Astrocyte of the spinal cord (primary cell): ENCODE measurements around the gene SULF2.

Experiments used
- DNase-seq: peaks from one replicate; pipeline ENCODE4 v3.0.0; 2011; ENCODE audit warnings: low read depth, low spot score
- H3K4me3 ChIP-seq: 2 replicates; pipeline ENCODE4 v1.5.1; 2011; ENCODE audit warnings: low read depth, mild to moderate bottlenecking, low read length, moderate library complexity
- in situ Hi-C: cut with HindIII; loops from 2 replicates; pipeline ENCODE4 v1.10.0; 2017; ENCODE audit warnings: low sequenced_read_pairs
- TF ChIP-seq, protein P1 (sequence below): IDR thresholded peaks from 2 replicates; pipeline ENCODE4 v1.5.1; 2012; ENCODE audit warnings: low read depth, mild to moderate bottlenecking, low read length, inconsistent platforms

The SULF2 gene

DNA sequence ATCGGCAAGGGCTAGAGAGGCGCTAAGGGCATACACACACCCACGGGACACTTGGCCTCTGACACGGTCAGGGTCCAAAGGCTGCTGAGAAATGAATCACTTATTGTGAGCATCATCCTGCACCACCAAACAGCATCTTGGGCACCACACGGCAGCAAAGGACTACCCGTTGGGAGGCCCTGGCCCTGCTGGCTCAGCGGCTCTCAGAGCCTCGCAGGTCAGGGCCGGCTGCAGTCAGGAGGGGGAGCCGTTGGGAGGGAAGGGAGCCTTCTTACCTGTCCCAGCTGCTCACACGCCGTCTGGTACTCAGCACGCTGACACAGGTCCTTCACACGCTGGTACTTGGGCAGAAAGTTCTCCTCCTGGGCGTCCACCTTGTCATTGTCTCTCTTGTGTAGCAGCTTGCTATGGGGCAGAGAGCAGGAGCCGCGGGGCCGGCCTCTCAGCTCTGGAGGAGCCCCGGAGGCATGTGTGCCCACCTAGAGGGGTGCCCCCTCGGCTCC, 109.0 kb downstream of the SULF2 start:
- TF ChIP-seq, protein P1, sequence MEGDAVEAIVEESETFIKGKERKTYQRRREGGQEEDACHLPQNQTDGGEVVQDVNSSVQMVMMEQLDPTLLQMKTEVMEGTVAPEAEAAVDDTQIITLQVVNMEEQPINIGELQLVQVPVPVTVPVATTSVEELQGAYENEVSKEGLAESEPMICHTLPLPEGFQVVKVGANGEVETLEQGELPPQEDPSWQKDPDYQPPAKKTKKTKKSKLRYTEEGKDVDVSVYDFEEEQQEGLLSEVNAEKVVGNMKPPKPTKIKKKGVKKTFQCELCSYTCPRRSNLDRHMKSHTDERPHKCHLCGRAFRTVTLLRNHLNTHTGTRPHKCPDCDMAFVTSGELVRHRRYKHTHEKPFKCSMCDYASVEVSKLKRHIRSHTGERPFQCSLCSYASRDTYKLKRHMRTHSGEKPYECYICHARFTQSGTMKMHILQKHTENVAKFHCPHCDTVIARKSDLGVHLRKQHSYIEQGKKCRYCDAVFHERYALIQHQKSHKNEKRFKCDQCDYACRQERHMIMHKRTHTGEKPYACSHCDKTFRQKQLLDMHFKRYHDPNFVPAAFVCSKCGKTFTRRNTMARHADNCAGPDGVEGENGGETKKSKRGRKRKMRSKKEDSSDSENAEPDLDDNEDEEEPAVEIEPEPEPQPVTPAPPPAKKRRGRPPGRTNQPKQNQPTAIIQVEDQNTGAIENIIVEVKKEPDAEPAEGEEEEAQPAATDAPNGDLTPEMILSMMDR: peak; percentile 6
- no peak for DNase-seq
- H3K4me3 ChIP-seq: no peak overlapping the region
- in situ Hi-C loops: no loop called here

DNA sequence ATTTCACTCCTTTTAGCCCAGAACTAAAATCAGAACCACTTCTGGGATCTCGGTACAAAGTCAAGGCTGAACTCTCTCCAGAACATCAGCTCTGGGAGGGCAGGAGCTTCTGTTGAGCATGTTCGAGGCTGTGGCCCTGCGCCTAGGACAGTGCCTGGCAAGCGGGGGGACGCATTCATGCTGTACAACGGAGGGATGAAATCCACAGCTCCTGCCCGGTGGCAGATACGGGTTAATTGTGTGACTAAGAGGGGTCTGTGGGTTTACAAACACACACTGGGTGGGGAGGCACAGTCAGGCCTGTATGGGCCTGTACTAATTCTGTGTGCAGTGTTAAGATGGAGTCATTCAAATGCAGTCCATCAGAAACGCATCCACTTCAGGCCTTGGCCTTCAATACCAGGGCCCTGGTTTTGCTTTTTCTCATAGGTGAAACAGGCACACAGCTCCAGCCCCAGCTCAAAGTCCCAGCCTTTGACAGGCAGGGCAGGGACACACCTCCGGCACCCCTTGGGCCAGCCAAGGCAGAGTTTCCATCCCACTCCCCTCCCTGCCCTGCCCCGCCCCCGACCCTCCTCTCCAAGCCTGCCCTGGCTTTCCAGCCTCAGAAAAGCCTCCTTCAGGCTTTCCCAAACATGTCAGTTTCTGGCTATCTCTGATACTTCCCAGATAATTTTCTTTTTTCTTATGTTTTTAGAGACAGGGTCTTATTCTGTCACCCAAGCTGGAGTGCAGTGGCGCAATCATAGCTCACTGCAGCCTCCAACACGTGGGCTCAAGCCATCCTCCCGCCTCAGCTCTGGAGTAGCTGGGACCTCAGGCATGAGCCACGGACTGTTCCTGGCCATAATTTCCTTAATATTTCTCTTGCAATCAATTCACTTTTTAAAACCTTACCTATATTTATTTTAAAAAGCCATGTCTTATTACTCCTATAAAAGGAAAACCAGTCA, 109.8 kb downstream of the SULF2 start:
- in situ Hi-C loops: no loop called here
- DNase-seq: no peak

DNA sequence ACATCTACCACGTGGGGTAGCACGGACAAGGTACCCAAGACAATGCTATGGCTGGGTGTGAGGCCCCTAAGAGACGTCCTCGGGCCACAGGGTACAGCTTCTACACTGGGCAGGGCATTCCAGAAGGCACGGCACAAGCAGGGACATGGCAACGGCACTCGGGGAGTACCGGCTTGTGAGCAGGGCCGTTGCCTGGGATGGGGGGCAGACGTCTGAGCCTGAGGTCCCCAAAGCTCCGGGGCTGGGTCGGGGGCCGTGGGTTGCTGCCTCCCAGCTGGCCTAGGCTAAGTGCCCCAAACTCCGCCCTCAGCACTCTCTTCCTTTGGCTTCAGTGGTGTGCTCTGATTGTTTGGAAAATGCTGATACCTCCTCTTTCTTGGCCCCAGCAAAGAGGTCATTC, 110.6 kb downstream of the SULF2 start:
- DNase-seq: no peak
- TF ChIP-seq, protein P1: no peak
- in situ Hi-C loops: no loop called here
- H3K4me3 ChIP-seq: no peak overlapping the region

More for the DNA sequence above, 109.8 kb downstream of the SULF2 start:
- TF ChIP-seq, protein P1: no peak
- H3K4me3 ChIP-seq: no peak overlapping the region

DNA sequence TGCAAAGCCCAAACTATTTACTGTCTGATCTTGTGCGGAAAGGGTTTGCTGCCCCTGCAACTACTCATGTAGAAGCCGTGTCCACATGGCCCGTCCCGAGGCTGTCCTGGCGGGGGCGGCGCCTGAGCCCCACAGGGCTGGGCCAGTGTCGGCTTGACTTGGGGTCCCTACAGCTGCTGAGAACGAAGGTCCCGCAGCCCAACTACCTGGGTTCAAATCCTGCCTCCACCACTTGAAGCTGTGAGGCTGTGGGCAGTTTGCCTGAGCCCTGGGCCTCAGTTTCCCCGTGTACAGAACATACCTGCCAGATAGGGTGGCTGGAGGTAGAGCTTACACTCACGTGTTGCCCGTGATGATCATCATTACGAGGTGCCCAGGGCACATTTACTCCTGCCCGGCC, 111.1 kb downstream of the SULF2 start:
- TF ChIP-seq, protein P1: no peak
- DNase-seq: no peak
- in situ Hi-C loops: no loop called here
- H3K4me3 ChIP-seq: no peak overlapping the region

DNA sequence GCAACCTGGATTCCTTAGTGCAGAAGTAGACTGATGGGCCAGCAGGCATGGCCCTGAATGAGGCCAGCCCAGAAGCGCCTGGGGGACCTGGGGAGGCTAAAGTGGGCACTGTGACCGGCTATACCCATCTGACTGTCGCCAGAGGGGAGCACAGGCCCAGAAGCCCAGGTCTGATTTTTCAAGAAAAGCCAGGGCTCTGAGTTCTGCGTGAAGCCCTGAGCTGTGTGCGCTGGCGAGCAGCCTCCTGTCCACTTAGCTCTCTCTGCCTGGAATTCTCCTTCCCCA, 111.7 kb downstream of the SULF2 start:
- no peak overlapping the region for H3K4me3 ChIP-seq
- DNase-seq: no peak
- TF ChIP-seq, protein P1: no peak
- in situ Hi-C loops: no loop called here

DNA sequence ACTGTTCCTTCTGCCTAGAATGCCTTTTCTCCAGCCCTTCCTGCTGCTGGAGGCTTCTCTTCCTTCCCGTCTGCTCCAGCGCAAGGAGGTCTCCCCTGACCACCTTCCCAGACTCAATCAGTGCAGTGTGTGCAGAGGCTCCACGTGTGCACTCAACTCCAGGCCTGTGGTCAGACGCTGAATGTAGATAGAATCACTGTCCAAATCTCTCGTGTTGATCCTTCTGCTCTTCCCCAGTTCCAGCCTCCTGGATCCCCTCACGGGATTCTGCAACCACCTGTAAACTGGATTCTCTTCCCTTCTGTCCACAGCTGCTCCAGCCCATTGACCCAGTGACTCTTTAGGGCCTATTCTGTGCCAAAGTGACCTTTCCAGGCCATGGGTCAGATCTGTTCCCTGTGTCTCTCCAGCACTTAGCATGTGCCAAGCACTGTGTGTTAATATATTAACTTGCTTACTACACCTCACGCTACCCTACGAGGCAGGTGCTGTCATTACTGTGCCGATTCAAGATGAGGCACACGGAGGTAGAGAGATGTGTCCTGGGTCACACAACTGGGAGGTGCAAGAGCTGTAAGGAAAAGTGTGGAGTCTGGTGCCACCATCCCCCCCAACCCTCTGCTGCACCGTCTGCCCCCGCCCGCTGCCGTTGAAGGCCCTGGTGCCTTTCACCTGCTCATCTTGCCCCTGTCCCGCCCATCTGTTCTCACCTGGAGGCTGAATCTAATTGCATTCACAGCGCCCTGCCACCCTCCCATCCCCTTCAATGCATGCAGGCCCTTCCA, 112.2 kb downstream of the SULF2 start:
- TF ChIP-seq, protein P1: no peak
- in situ Hi-C loops: no loop called here
- no peak overlapping the region for H3K4me3 ChIP-seq
- no peak for DNase-seq
